Measurements from ENCODE around the gene C17orf75.
"Not testable (repeated sequence)": the region's sequence is repeated elsewhere in the genome, so short reads cannot be mapped to it uniquely, and the experiment has no call there.

The C17orf75 gene

GRCh38 chr17:32356378-32356743 is 14.4 kb upstream of the C17orf75 start:
- H3K9me3 Mint-ChIP-seq, result no peaks in the 10 kb centered on the region
- H3K4me1 Mint-ChIP-seq, result peaks cover 40% of the 10 kb centered on the region
- TF ChIP-seq CTCF (IDR thresholded peaks at IDR 0.05), result no peak

GRCh38 chr17:32355649-32356377 is 13.8 kb upstream of the C17orf75 start:
- Mint-ChIP-seq H3K9me3 (no peaks in the 10 kb centered on the region), H3K36me3 (ENCODE audit: low read depth) (peaks cover 75% of the 10 kb centered on the region), H3K27me3 (ENCODE audit: low read depth, poor library complexity) (no peaks in the 10 kb centered on the region), H3K27ac (peak overlapping the region; percentile 29), H3K4me3 (peak overlapping the region; percentile 2), H3K4me1 (peaks cover 42% of the 10 kb centered on the region)
- DNase-seq, result no peak
- TF ChIP-seq CTCF (IDR thresholded peaks at IDR 0.05), result no peak

More at GRCh38 chr17:32356378-32356743, 14.4 kb upstream of the C17orf75 start:
- H3K36me3 Mint-ChIP-seq (ENCODE audit: low read depth), result peaks cover 78% of the 10 kb centered on the region
- no peak overlapping the region for H3K27ac Mint-ChIP-seq
- H3K27me3 Mint-ChIP-seq (ENCODE audit: low read depth, poor library complexity), result no peaks in the 10 kb centered on the region
- no peak for DNase-seq
- H3K4me3 Mint-ChIP-seq, result no peak overlapping the region

GRCh38 chr17:32352734-32353133 is 10.8 kb upstream of the C17orf75 start:
- H3K27ac Mint-ChIP-seq; H3K27me3 Mint-ChIP-seq (ENCODE audit: low read depth, poor library complexity); DNase-seq; H3K9me3 Mint-ChIP-seq: not testable (repeated sequence)
- Mint-ChIP-seq H3K4me1 (peaks cover 54% of the 10 kb centered on the region), H3K4me3 (peak overlapping the region; percentile 98), H3K36me3 (ENCODE audit: low read depth) (peaks cover 59% of the 10 kb centered on the region)

- H3K4me3 Mint-ChIP-seq, result peak overlapping the region; percentile 98
- H3K27me3 Mint-ChIP-seq (ENCODE audit: low read depth, poor library complexity), result no peaks in the 10 kb centered on the region
- H3K4me1 Mint-ChIP-seq, result peaks cover 53% of the 10 kb centered on the region
- peaks cover 48% of the 10 kb centered on the region for H3K36me3 Mint-ChIP-seq (ENCODE audit: low read depth)
- no peaks in the 10 kb centered on the region for H3K9me3 Mint-ChIP-seq
- peak overlapping the region; percentile 100 for H3K27ac Mint-ChIP-seq
- no peak for TF ChIP-seq CTCF (IDR thresholded peaks at IDR 0.05)
- DNase-seq, result no peak
These were observed 8.9 kb upstream of the C17orf75 start for GRCh38 chr17:32350666-32351418.

- peaks cover 45% of the 10 kb centered on the region for H3K4me1 Mint-ChIP-seq
- no peaks in the 10 kb centered on the region for H3K9me3 Mint-ChIP-seq
- H3K27me3 Mint-ChIP-seq (ENCODE audit: low read depth, poor library complexity), result peaks cover 3% of the 10 kb centered on the region
- H3K36me3 Mint-ChIP-seq (ENCODE audit: low read depth), result peaks cover 40% of the 10 kb centered on the region
- peak within 1 kb of the TSS; percentile 100 for H3K27ac Mint-ChIP-seq
- TF ChIP-seq CTCF (IDR thresholded peaks at IDR 0.05), result no peak
- H3K4me3 Mint-ChIP-seq, result peak within 1 kb of the TSS; percentile 98
- DNase-seq, result peak; percentile 95
These were observed 8.1 kb upstream of the C17orf75 start, which contains the start of gene ZNF207 for GRCh38 chr17:32349854-32350665. TSS of gene ZNF207 (plus strand) at chr17:32350157. CDS start at chr17:32350286, 129 bp downstream.

GRCh38 chr17:32349503-32349853 is 7.5 kb upstream of the C17orf75 start:
- Mint-ChIP-seq H3K27me3 (ENCODE audit: low read depth, poor library complexity) (peaks cover 3% of the 10 kb centered on the region), H3K4me3 (peak overlapping the region; percentile 98), H3K9me3 (no peaks in the 10 kb centered on the region), H3K4me1 (peaks cover 40% of the 10 kb centered on the region), H3K27ac (peak overlapping the region; percentile 100), H3K36me3 (ENCODE audit: low read depth) (peaks cover 35% of the 10 kb centered on the region)
- TF ChIP-seq CTCF (IDR thresholded peaks at IDR 0.05), result no peak
- DNase-seq, result no peak

Measured in nephron progenitor cell (in vitro differentiated cells).